HL-60 (cell line): ENCODE measurements around the gene IGHMBP2.

ENCODE experiments used
- CTCF ChIP-seq: IDR thresholded peaks from one replicate; pipeline ENCODE4 v1.5.1; 2011; ENCODE audit warnings: low read length, control low read depth, inconsistent platforms; ENCODE audit not compliant: insufficient read depth
- GABPA ChIP-seq: IDR thresholded peaks from 2 replicates; pipeline ENCODE4 v1.6.1; 2012; ENCODE audit warnings: low read depth
- POLR2AphosphoS5 ChIP-seq: IDR thresholded peaks from 2 replicates; pipeline ENCODE4 v1.6.1; 2012; ENCODE audit warnings: low read depth
- REST ChIP-seq: IDR thresholded peaks from 2 replicates; pipeline ENCODE4 v1.6.1; 2012; ENCODE audit warnings: low read depth; ENCODE audit not compliant: insufficient replicate concordance
- SPI1 ChIP-seq: IDR thresholded peaks from 2 replicates; pipeline ENCODE4 v1.6.1; 2012; ENCODE audit warnings: low read depth, mild to moderate bottlenecking, borderline replicate concordance

GRCh38 chr11:68910965-68911364, 7.3 kb downstream of the IGHMBP2 start:
- TF ChIP-seq SPI1 (no peak), CTCF (no peak), GABPA (no peak), POLR2AphosphoS5 (no peak), REST (no peak)
